Spleen (tissue), 11 donors: ENCODE data around the gene AHDC1. TPM values are rescaled to one million over a fixed set of nuclear protein-coding genes. Genes with fewer than 3 reads are reported as not detected.
A peak's percentile ranks its signal among the peaks of the same experiment; 100 is the strongest.

Experiments
- DNase-seq: peaks from one replicate; pipeline ENCODE4 v3.0.0-alpha.2; 2020
- H3K27ac ChIP-seq, 8 donors: fragments of 200-600 bp; sonication (generic) in 7 of 8; 1 replicate in 4 of 8; 2 replicates in 4 of 8; pipeline versions ENCODE4 v1.5.0 to v1.8.0; 2016 to 2021; ENCODE audit warnings: inconsistent platforms in 4 of 8, mild to moderate bottlenecking in 4 of 8, moderate library complexity in 1 of 8
- H3K27me3 ChIP-seq, 7 donors: fragments of 200-600 bp; sonication (generic) in 6 of 7; replicated peaks in 1 of 7; 1 replicate in 4 of 7; 2 replicates in 3 of 7; pipeline versions ENCODE4 v1.5.0 to v1.8.0; 2016 to 2021; ENCODE audit warnings: inconsistent platforms in 3 of 7, mild to moderate bottlenecking in 1 of 7
- H3K36me3 ChIP-seq, 6 donors: fragments of 200-600 bp; sonication (generic) in 5 of 6; 1 replicate in 4 of 6; 2 replicates in 2 of 6; pipeline versions ENCODE4 v1.5.0 to v1.8.0; 2016 to 2021; ENCODE audit warnings: inconsistent platforms in 2 of 6
- H3K4me1 ChIP-seq, 6 donors: fragments of 200-600 bp; sonication (generic) in 5 of 6; 1 replicate in 3 of 6; 2 replicates in 3 of 6; pipeline versions ENCODE4 v1.5.0 to v1.8.0; 2016 to 2021; ENCODE audit warnings: inconsistent platforms in 3 of 6
- H3K4me3 ChIP-seq, 8 donors: fragments of 200-600 bp; sonication (generic) in 7 of 8; 1 replicate in 4 of 8; 2 replicates in 4 of 8; pipeline versions ENCODE4 v1.5.0 to v1.8.0; 2016 to 2021; ENCODE audit warnings: inconsistent platforms in 4 of 8, mild to moderate bottlenecking in 4 of 8, moderate library complexity in 2 of 8
- H3K9me3 ChIP-seq, 8 donors: fragments of 200-600 bp; sonication (generic) in 7 of 8; 1 replicate in 4 of 8; 2 replicates in 4 of 8; pipeline versions ENCODE4 v1.5.0 to v1.8.0; 2016 to 2021; ENCODE audit warnings: inconsistent platforms in 4 of 8
- POLR2A ChIP-seq, 3 donors: fragments of 450-650 bp; IDR thresholded peaks; one replicate each; pipeline ENCODE4 v1.5.1; 2017; ENCODE audit warnings: antibody characterized with exemption in 3 of 3, mild to moderate bottlenecking in 1 of 3
- POLR2AphosphoS5 ChIP-seq, 3 donors: sonication (generic); formaldehyde crosslinking; IDR thresholded peaks; one replicate each; pipeline ENCODE4 v1.5.1; 2017; ENCODE audit warnings: antibody characterized with exemption in 3 of 3
- WGBS, 5 donors: extraction: QIAGEN DNeasy Blood & Tissue Kit in 3 of 5; methylation state at CpG; one replicate each; pipeline versions ENCODE4 v1.1.5 to v1.1.7; 2013 to 2018; 5-methylcytosine and 5-hydroxymethylcytosine counted together
- intact Hi-C: fragments of 100-400 bp; cut with DNase I; formaldehyde crosslinking; loops from one replicate; pipeline ENCODE4 v1.15.0; 2023; ENCODE audit warnings: low total_unique reads
- polyA plus RNA-seq, 3 donors: library from polyadenylated mRNA; stranded (reverse); fragments of 200-250 nt; gene quantifications; one replicate each; pipeline ENCODE4 v1.2.1, GENCODE V29; 2013
- total RNA-seq, 7 donors: library from RNA; depleted of rRNA in 3 of 7; stranded (reverse); fragments of >200 nt in 3 of 7; fragmentation: NEBNext Ultra II Directional in 4 of 7; extraction: Animal tissue kit (Norgen Biotek cat#: 25700) in 4 of 7; gene quantifications; one replicate each; pipeline versions ENCODE4 v1.1.0 to v1.2.1, GENCODE V29; 2016 to 2021
- TF ChIP-seq, protein P1 (sequence below), 11 experiments: fragments of 200-600 bp in 7 of 11; fragments of 450-650 bp in 4 of 11; sonication (generic) in 4 of 11; IDR thresholded peaks in 8 of 11; conservative IDR thresholded peaks in 3 of 11; 1 replicate in 7 of 11; 2 replicates in 4 of 11; pipeline versions ENCODE4 v1.4.0 to v1.8.0; 2016 to 2021; ENCODE audit warnings: antibody characterized with exemption in 11 of 11, inconsistent platforms in 4 of 11, mild to moderate bottlenecking in 1 of 11
- donor health status: healthy with polysubstance abuse.
- donor health status: DM: no; HTN: no; CAD: no; lungs with moderate emphysema.
- donor health status: DM: no; HTN: no; CAD: no.
- donor health status: Bipolar disorder and iron deficiency.
- donor health status: healthy.
- donor health status: DM: no; HTN: no; CAD: no.
- donor health status: DM: yes; HTN: yes; CAD: no.

The AHDC1 gene
- total and polyA plus RNA-seq, 10 donors: 3.2 to 104 (median 42.7) TPM

DNA sequence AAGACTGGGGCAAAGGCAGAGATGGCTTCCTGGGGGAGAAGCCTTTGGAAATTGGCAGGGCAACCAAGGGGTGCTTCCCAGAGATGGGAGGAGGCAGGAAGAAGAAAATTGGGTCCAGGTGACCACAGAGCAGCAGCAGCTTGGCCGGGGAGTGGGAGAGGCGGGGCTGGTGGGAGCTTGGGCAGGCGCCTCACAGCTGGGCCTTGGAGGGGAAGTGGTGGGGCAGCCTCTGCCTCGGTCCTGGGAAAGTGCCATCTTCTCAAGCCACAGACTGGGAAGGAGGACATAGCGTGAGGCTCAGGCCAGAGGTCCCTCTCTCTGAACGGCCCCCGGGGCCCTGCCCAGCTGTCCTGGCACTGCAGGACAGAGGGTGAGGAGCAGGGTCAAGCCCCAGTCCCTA is 90.0 kb downstream of the AHDC1 start:
- H3K4me1 ChIP-seq: peaks cover 2 to 46% (median 27%) of the 10 kb centered on the region in 6 donors
- H3K9me3 ChIP-seq: no peaks in the 10 kb centered on the region
- 16 to 43% (median 21%) methylated on average over 6 to 7 of the region's 7 CpGs for WGBS, 5 donors
- no peaks in the 10 kb centered on the region for H3K27me3 ChIP-seq
- intact Hi-C loops: no loop called here
- no peak for DNase-seq
- no peaks in the 10 kb centered on the region for H3K36me3 ChIP-seq
- no peak overlapping the region for H3K4me3 ChIP-seq
- TF ChIP-seq POLR2AphosphoS5 (IDR thresholded peaks at IDR 0.05) (peak in 1 of 3 donors; percentile 44), POLR2A (IDR thresholded peaks at IDR 0.05) (no peak)
- TF ChIP-seq, protein P1, sequence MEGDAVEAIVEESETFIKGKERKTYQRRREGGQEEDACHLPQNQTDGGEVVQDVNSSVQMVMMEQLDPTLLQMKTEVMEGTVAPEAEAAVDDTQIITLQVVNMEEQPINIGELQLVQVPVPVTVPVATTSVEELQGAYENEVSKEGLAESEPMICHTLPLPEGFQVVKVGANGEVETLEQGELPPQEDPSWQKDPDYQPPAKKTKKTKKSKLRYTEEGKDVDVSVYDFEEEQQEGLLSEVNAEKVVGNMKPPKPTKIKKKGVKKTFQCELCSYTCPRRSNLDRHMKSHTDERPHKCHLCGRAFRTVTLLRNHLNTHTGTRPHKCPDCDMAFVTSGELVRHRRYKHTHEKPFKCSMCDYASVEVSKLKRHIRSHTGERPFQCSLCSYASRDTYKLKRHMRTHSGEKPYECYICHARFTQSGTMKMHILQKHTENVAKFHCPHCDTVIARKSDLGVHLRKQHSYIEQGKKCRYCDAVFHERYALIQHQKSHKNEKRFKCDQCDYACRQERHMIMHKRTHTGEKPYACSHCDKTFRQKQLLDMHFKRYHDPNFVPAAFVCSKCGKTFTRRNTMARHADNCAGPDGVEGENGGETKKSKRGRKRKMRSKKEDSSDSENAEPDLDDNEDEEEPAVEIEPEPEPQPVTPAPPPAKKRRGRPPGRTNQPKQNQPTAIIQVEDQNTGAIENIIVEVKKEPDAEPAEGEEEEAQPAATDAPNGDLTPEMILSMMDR (IDR thresholded peaks at IDR 0.05 in 8 of 11, conservative IDR thresholded peaks at IDR 0.05 in 3 of 11): no peak
- peak overlapping the region in 6 of 8 donors; percentile 17 to 67 (median 46) for H3K27ac ChIP-seq

- H3K27ac ChIP-seq: peak overlapping the region in 6 of 8 donors; percentile 17 to 67 (median 46)
- H3K4me1 ChIP-seq: peaks cover 0 to 42% (median 24%) of the 10 kb centered on the region in 6 donors
- intact Hi-C loops: no loop called here
- no peak overlapping the region for H3K4me3 ChIP-seq
- WGBS, 5 donors: 35 to 57% (median 45%) methylated on average over 5 of the region's 5 CpGs
- no peaks in the 10 kb centered on the region for H3K9me3 ChIP-seq
- DNase-seq: no peak
- TF ChIP-seq, protein P1 (IDR thresholded peaks at IDR 0.05 in 8 of 11, conservative IDR thresholded peaks at IDR 0.05 in 3 of 11): no peak
- peak in 2 of 3 donors; percentile 16 to 31 for TF ChIP-seq POLR2AphosphoS5 (IDR thresholded peaks at IDR 0.05)
- H3K36me3 ChIP-seq: no peaks in the 10 kb centered on the region
- no peaks in the 10 kb centered on the region for H3K27me3 ChIP-seq
These were observed 90.4 kb downstream of the AHDC1 start for GRCh38 chr1:27513528-27513927.

DNA sequence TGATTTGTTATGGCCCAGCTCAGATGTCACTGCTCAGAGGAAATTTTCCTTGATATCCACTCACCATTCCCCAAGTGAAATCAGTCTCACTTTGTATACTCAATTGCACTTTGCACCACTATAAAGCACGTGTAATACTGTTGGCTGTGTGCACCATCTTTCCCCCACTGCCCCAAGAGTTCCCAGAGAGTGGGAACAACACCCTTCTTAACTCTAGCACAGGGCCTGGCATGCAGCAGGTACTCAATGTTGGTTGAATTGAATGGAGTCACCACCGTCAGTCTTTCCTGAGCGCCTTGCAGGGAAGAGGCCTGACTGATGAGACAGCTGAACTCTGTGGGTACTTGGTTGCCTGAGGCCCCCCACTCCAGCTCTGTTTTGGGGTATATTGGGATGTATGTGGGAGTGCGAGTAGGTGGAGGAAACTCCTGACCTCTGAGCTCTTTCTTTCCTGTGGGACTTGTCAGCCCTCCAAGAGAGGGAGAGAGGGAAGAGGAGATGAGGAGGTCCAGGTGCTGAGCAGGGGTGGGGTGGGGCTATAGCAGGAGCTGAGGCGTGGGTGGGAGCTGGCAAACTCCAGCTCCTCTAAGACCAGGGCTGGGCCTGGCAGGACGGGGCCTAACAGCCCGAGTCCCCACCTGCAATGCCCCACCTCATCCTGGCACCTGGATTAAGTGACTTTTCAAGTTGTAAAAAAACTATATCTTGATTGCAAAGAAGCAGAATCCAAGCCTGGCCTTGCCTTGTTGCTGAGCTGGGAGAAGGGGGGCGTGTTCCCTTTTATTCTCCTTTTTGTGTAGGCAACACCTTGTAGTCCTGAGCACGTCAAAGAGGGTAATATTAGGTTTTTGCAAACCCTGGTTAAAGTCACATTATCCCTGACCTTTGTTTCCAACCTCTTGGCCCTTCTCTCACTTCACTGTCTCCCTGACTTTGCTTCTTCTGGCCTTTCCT is 94.5 kb downstream of the AHDC1 start:
- DNase-seq: no peak
- no peak overlapping the region for H3K4me3 ChIP-seq
- no peaks in the 10 kb centered on the region for H3K36me3 ChIP-seq
- 78 to 89% (median 84%) methylated on average over 9 of the region's 9 CpGs for WGBS, 5 donors
- no peaks in the 10 kb centered on the region for H3K9me3 ChIP-seq
- no peaks in the 10 kb centered on the region for H3K27me3 ChIP-seq
- H3K4me1 ChIP-seq: peaks cover 0 to 33% (median 19%) of the 10 kb centered on the region in 6 donors
- no peak overlapping the region for H3K27ac ChIP-seq
- intact Hi-C loops: no loop called here
- no peak for TF ChIP-seq POLR2A (IDR thresholded peaks at IDR 0.05)
- TF ChIP-seq, protein P1 (IDR thresholded peaks at IDR 0.05 in 8 of 11, conservative IDR thresholded peaks at IDR 0.05 in 3 of 11): no peak

- Histone ChIP-seq H3K4me3 (no peak overlapping the region), H3K9me3 (no peaks in the 10 kb centered on the region), H3K4me1 (peaks cover 5 to 32% (median 17%) of the 10 kb centered on the region in 6 donors), H3K27me3 (no peaks in the 10 kb centered on the region), H3K27ac (no peak overlapping the region), H3K36me3 (no peaks in the 10 kb centered on the region)
- 89 to 93% (median 91%) methylated on average over 6 of the region's 6 CpGs for WGBS, 5 donors
- no peak for TF ChIP-seq POLR2A (IDR thresholded peaks at IDR 0.05)
- TF ChIP-seq, protein P1 (IDR thresholded peaks at IDR 0.05 in 8 of 11, conservative IDR thresholded peaks at IDR 0.05 in 3 of 11): no peak
- TF ChIP-seq POLR2AphosphoS5 (IDR thresholded peaks at IDR 0.05): no peak
- intact Hi-C loops: no loop called here
- no peak for DNase-seq
These were observed 95.8 kb downstream of the AHDC1 start for GRCh38 chr1:27507960-27508665.
